Parathyroid adenoma (tissue), 2 donors: ENCODE results near the gene ZNF268.

ENCODE experiments used
- H2AFZ ChIP-seq: fragments of 300-600 bp; sonication (generic); one replicate; pipeline ENCODE4 v1.7.0; 2017; ENCODE audit warnings: antibody characterized with exemption, mild to moderate bottlenecking
- H3K27ac ChIP-seq: fragments of 300-600 bp; sonication (generic); one replicate; pipeline ENCODE4 v1.7.0; 2017
- H3K27me3 ChIP-seq: fragments of 300-600 bp; sonication (generic); one replicate; pipeline ENCODE4 v1.7.0; 2017; ENCODE audit warnings: low read length; ENCODE audit not compliant: control insufficient read depth, insufficient read depth
- H3K36me3 ChIP-seq: fragments of 300-600 bp; sonication (generic); one replicate; pipeline ENCODE4 v1.7.0; 2017; ENCODE audit warnings: low read length; ENCODE audit not compliant: control insufficient read depth, insufficient read depth
- H3K4me1 ChIP-seq: fragments of 300-600 bp; sonication (generic); one replicate; pipeline ENCODE4 v1.7.0; 2017; ENCODE audit warnings: control low read depth
- H3K4me2 ChIP-seq: fragments of 300-600 bp; sonication (generic); one replicate; pipeline ENCODE4 v1.7.0; 2017; ENCODE audit warnings: low read length
- H3K4me3 ChIP-seq: fragments of 300-600 bp; sonication (generic); one replicate; pipeline ENCODE4 v1.7.0; 2017; ENCODE audit warnings: low read depth, low read length
- H3K79me2 ChIP-seq: fragments of 300-600 bp; sonication (generic); one replicate; pipeline ENCODE4 v1.7.0; 2017; ENCODE audit warnings: control low read depth
- H3K9ac ChIP-seq: fragments of 300-600 bp; sonication (generic); one replicate; pipeline ENCODE4 v1.7.0; 2017; ENCODE audit warnings: mild to moderate bottlenecking
- H3K9me3 ChIP-seq: fragments of 300-600 bp; sonication (generic); one replicate; pipeline ENCODE4 v1.7.0; 2017; ENCODE audit warnings: low read length; ENCODE audit not compliant: control insufficient read depth
- TF ChIP-seq, protein P1 (sequence below): fragments of 300-600 bp; sonication (generic); IDR thresholded peaks from one replicate; pipeline ENCODE4 v1.7.0; 2017; ENCODE audit warnings: antibody characterized with exemption, mild to moderate bottlenecking
- donor health status: primary hyperparathyroidism.

ZNF268 gene

DNA sequence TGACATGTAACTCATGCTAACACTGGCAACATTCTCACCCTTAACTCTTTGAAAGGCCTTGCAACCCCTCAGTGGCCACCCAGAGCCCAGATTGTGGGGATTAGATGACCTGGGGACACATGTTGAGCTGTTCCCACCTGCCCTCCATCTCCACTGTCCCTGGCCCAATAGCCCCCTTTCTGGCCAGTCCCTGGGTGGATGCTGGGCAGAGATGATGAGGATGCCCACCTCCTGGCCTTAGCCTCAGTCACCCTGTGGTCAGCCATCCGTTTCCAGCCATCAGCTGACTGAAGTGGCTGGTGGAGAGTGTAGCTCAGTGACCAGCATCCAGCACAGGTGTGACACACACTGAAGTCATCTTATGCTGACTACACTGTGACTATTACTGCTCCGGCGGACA is 49.7 kb downstream of the ZNF268 start:
- H3K4me3 ChIP-seq = no peak overlapping the region
- no peaks in the 10 kb centered on the region for H3K79me2 ChIP-seq
- H3K4me2 ChIP-seq = no peak overlapping the region
- no peaks in the 10 kb centered on the region for H3K36me3 ChIP-seq
- H3K4me1 ChIP-seq = no peaks in the 10 kb centered on the region
- TF ChIP-seq, protein P1, sequence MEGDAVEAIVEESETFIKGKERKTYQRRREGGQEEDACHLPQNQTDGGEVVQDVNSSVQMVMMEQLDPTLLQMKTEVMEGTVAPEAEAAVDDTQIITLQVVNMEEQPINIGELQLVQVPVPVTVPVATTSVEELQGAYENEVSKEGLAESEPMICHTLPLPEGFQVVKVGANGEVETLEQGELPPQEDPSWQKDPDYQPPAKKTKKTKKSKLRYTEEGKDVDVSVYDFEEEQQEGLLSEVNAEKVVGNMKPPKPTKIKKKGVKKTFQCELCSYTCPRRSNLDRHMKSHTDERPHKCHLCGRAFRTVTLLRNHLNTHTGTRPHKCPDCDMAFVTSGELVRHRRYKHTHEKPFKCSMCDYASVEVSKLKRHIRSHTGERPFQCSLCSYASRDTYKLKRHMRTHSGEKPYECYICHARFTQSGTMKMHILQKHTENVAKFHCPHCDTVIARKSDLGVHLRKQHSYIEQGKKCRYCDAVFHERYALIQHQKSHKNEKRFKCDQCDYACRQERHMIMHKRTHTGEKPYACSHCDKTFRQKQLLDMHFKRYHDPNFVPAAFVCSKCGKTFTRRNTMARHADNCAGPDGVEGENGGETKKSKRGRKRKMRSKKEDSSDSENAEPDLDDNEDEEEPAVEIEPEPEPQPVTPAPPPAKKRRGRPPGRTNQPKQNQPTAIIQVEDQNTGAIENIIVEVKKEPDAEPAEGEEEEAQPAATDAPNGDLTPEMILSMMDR = no peak
- no peaks in the 10 kb centered on the region for H3K27me3 ChIP-seq
- H2AFZ ChIP-seq = no peak overlapping the region
- H3K27ac ChIP-seq = no peak overlapping the region
- H3K9me3 ChIP-seq = no peaks in the 10 kb centered on the region
- H3K9ac ChIP-seq = no peak overlapping the region

DNA sequence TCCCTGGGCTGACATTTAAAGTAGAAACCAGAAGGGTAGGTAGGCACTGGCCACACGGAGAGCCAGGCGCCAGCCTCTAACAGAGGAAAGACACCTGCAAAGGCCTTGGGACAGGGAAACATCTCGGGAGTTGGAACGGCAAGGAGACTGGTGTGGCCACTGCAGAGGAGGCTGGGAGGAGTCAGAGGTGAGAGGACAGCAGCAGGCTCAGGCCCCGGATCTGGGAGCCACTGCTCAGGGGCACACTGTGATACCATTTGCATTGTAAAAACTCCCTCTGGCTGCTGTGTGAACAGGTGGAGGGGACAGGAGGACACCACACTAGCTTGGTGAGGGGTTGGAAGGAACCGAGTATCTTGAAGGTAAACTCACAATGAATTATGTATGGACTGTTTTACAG is 51.7 kb downstream of the ZNF268 start:
- no peak overlapping the region for H2AFZ ChIP-seq
- no peak overlapping the region for H3K9ac ChIP-seq
- TF ChIP-seq, protein P1 = no peak
- no peaks in the 10 kb centered on the region for H3K27me3 ChIP-seq
- no peak overlapping the region for H3K4me3 ChIP-seq
- no peaks in the 10 kb centered on the region for H3K9me3 ChIP-seq
- H3K27ac ChIP-seq = no peak overlapping the region
- no peaks in the 10 kb centered on the region for H3K36me3 ChIP-seq
- H3K4me2 ChIP-seq = no peak overlapping the region
- no peaks in the 10 kb centered on the region for H3K4me1 ChIP-seq
- H3K79me2 ChIP-seq = no peaks in the 10 kb centered on the region

DNA sequence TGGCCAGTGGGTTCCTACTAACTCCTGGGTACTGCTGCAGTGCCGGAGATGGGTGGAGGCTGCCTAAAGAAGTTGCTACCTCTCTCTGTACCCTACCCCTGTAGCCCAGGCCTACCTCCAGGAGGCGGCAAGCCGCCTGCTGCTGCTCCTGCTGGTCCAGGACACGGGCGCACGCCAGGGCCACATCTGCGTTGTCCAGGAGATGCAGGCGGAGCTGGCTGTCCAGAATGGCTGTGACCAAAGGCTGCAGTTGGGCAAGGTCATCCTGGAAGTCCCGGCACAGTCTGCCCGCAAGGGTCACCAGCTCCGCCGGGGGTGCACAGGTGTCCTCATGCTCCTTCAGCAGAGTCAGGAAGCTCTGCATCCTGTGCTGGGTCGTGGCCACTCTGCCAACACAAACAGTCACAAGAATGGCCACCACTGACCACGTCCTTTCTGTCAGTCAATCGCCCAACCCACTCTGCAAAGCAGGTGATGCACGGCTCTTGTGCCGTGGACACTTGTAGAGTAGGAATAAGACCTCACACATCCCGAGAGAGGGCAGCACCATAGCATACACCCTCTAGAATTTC is 52.8 kb downstream of the ZNF268 start:
- Histone ChIP-seq H3K27me3 (no peaks in the 10 kb centered on the region), H3K4me1 (no peaks in the 10 kb centered on the region), H3K79me2 (no peaks in the 10 kb centered on the region), H3K36me3 (no peaks in the 10 kb centered on the region), H3K9ac (no peak overlapping the region), H3K27ac (no peak overlapping the region), H3K4me3 (no peak overlapping the region), H2AFZ (no peak overlapping the region), H3K9me3 (no peaks in the 10 kb centered on the region), H3K4me2 (no peak overlapping the region)
- TF ChIP-seq, protein P1 = no peak

DNA sequence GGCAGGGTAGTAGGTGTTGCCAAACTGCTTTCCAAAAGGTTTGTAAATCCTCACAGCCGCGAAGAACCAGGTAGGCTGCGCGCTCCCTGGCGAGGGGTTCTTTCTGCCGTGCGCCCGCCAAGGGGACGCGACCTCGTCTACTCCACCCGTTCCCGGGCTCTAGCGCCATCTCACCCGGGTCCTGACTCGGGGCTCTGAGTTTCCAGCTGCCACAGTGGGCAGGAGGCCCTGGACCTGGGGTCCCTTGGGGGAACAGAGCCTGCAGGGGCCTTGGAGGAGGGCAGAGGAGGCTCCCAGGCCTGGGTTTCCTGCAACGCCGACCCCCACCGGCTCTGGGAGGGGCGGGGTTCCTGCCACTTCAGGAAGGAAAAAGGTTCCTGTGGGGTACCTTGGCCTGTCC is 53.7 kb downstream of the ZNF268 start:
- H3K9ac ChIP-seq = no peak overlapping the region
- no peak overlapping the region for H2AFZ ChIP-seq
- no peaks in the 10 kb centered on the region for H3K36me3 ChIP-seq
- TF ChIP-seq, protein P1 = no peak
- H3K27me3 ChIP-seq = no peaks in the 10 kb centered on the region
- H3K4me3 ChIP-seq = no peak overlapping the region
- no peak overlapping the region for H3K27ac ChIP-seq
- H3K79me2 ChIP-seq = no peaks in the 10 kb centered on the region
- H3K9me3 ChIP-seq = no peaks in the 10 kb centered on the region
- no peaks in the 10 kb centered on the region for H3K4me1 ChIP-seq
- H3K4me2 ChIP-seq = no peak overlapping the region

DNA sequence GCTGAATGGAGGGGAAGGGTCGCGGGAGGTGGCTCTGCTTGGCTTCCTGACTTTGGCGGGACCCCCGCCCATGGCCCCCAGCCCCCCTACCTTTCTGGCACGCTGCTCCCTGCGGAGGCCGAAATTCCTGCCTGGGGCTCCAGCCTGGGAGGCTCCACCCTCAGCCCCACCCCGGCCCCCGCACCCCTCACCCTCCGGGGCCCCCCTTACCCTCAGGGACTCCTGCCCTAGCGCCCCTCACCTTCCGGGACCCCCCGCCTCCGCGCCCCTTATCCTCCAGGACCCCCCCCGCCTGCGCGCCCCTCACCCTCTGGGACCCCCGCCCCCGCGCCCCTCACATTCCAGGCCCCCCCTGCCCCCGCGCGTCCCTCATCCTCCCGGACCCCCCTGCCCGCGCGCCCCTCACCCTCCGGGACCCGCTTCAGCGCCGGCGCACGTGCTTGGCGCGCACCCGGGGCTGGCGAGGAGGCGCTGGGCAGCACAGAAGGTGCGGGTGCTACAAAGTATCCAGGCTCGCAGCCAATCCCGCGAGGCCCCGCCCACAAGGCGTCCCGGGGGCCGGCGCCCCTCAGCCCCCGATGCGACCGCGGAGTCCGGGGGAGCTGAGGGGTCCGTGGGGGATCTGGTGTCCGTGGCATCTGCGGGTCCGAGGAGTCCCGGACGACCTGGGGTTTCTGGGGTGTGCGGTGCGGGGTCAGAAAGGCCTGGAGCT is 54.3 kb downstream of the ZNF268 start, which contains the start of gene ANHX:
TSS of gene ANHX (minus strand) at position 477 of the 712 bp plus-strand sequence. CDS start 1,521 bp downstream, outside the sequence.
- H3K9me3 ChIP-seq = no peaks in the 10 kb centered on the region
- H3K9ac ChIP-seq = no peak within 1 kb of the TSS
- H3K79me2 ChIP-seq = no peaks in the 10 kb centered on the region
- no peak within 1 kb of the TSS for H3K4me2 ChIP-seq
- H3K27ac ChIP-seq = no peak within 1 kb of the TSS
- no peaks in the 10 kb centered on the region for H3K36me3 ChIP-seq
- TF ChIP-seq, protein P1 = no peak
- H3K27me3 ChIP-seq = no peaks in the 10 kb centered on the region
- H3K4me1 ChIP-seq = no peaks in the 10 kb centered on the region
- H2AFZ ChIP-seq = no peak within 1 kb of the TSS
- no peak within 1 kb of the TSS for H3K4me3 ChIP-seq
